PC-3 (cell line): Measurements from ENCODE around the gene ZNF155. TPM values are rescaled to one million over a fixed set of nuclear protein-coding genes. Genes with fewer than 3 reads are reported as not detected.

Source experiments
- ATAC-seq: fragments of 200-7000 bp; cut with Tn5 transposase; 2 replicates; pipeline ENCODE4 v1.9.1; 2020; ENCODE audit warnings: mild to moderate bottlenecking, moderate library complexity
- BruUV-seq: library from RNA; stranded (reverse); fragments of 400-500 nt; replicated peaks from 2 replicates; lab custom pipeline; 2021; lab: Mats Ljungman, UMichigan
- CTCF ChIA-PET: fragments of 300-600 bp; sonication (Branson Sonifier 250); formaldehyde crosslinking; loops from one replicate; lab custom pipeline; 2022; ENCODE audit warnings: antibody characterized with exemption; lab: Charles Lee
- POLR2A ChIA-PET: fragments of 300-600 bp; sonication (Branson Sonifier 250); formaldehyde crosslinking; loops from one replicate; lab custom pipeline; 2022; ENCODE audit warnings: antibody characterized with exemption; ENCODE audit not compliant: unreplicated experiment; lab: Charles Lee
- DNase-seq: peaks from one replicate; pipeline ENCODE4 v3.0.0-alpha.2; 2015
- H2AFZ ChIP-seq: fragments of 300-600 bp; sonication (generic); 2 replicates; pipeline ENCODE4 v1.6.0; 2016; ENCODE audit warnings: antibody characterized with exemption, low read length
- H3F3A ChIP-seq: fragments of 300-600 bp; sonication (generic); one replicate; pipeline ENCODE4 v1.6.0; 2017; ENCODE audit warnings: antibody characterized with exemption, low read length, control low read depth, mild to moderate bottlenecking; ENCODE audit not compliant: unreplicated experiment
- H3K27ac ChIP-seq: fragments of 300-600 bp; sonication (generic); 2 replicates; pipeline ENCODE4 v1.5.1; 2016; ENCODE audit warnings: mild to moderate bottlenecking, low read length
- H3K27me3 ChIP-seq: fragments of 300-600 bp; sonication (generic); 2 replicates; pipeline ENCODE4 v1.6.1; 2016; ENCODE audit warnings: low read length, mixed read lengths
- H3K36me3 ChIP-seq: fragments of 300-600 bp; sonication (generic); 2 replicates; pipeline ENCODE4 v1.6.1; 2016; ENCODE audit warnings: low read depth, mixed run types, low read length, mixed read lengths
- H3K4me1 ChIP-seq: fragments of 300-600 bp; sonication (generic); 2 replicates; pipeline ENCODE4 v1.5.1; 2016; ENCODE audit warnings: low read length; ENCODE audit not compliant: insufficient read depth
- H3K4me2 ChIP-seq: fragments of 300-600 bp; sonication (generic); 2 replicates; pipeline ENCODE4 v1.6.0; 2016; ENCODE audit warnings: low read length
- H3K4me3 ChIP-seq: fragments of 300-600 bp; sonication (generic); 2 replicates; pipeline ENCODE4 v1.5.1; 2016; ENCODE audit warnings: mild to moderate bottlenecking, low read length, mixed read lengths
- H3K79me2 ChIP-seq: fragments of 300-600 bp; sonication (generic); 2 replicates; pipeline ENCODE4 v1.6.1; 2017; ENCODE audit warnings: low read length, mixed read lengths
- H3K9ac ChIP-seq: fragments of 300-600 bp; sonication (generic); 2 replicates; pipeline ENCODE4 v1.6.0; 2016; ENCODE audit warnings: mild to moderate bottlenecking, low read length
- H3K9me2 ChIP-seq: fragments of 300-600 bp; sonication (generic); replicated peaks from 2 replicates; pipeline ENCODE4 v1.6.1; 2016; ENCODE audit warnings: mixed run types, low read length, mixed read lengths
- H3K9me3 ChIP-seq: fragments of 300-600 bp; sonication (generic); 2 replicates; pipeline ENCODE4 v1.6.1; 2016; ENCODE audit warnings: low read length, mixed read lengths
- H4K20me1 ChIP-seq: fragments of 300-600 bp; sonication (generic); 2 replicates; pipeline ENCODE4 v1.6.1; 2016; ENCODE audit warnings: low read length, mixed read lengths
- EZH2 ChIP-seq: fragments of 300-600 bp; sonication (generic); IDR thresholded peaks from one replicate; pipeline ENCODE4 v1.6.1; 2017; ENCODE audit warnings: antibody characterized with exemption, mild to moderate bottlenecking, low read length; ENCODE audit not compliant: unreplicated experiment
- EZH2phosphoT487 ChIP-seq: fragments of 300-600 bp; sonication (generic); IDR thresholded peaks from 2 replicates; pipeline ENCODE4 v1.6.1; 2018; ENCODE audit warnings: mild to moderate bottlenecking, antibody characterized with exemption, low read length, borderline replicate concordance
- intact Hi-C: fragments of 100-400 bp; cut with micrococcal nuclease; formaldehyde crosslinking; loops from 2 replicates; pipeline ENCODE4 v1.9.0; 2023
- total RNA-seq: library from RNA; depleted of rRNA; stranded (reverse); fragments of >200 nt; gene quantifications from 2 replicates; pipeline ENCODE4 v1.2.3, GENCODE V29; 2014
- TF ChIP-seq, protein P1 (sequence below): fragments of 300-600 bp; sonication (generic); conservative IDR thresholded peaks from 2 replicates; pipeline ENCODE4 v1.5.1; 2017; ENCODE audit warnings: antibody characterized with exemption, low read depth, mild to moderate bottlenecking, low read length

ZNF155 gene
- total RNA-seq, 1 experiment from 2014 or later: 3.1 TPM

DNA sequence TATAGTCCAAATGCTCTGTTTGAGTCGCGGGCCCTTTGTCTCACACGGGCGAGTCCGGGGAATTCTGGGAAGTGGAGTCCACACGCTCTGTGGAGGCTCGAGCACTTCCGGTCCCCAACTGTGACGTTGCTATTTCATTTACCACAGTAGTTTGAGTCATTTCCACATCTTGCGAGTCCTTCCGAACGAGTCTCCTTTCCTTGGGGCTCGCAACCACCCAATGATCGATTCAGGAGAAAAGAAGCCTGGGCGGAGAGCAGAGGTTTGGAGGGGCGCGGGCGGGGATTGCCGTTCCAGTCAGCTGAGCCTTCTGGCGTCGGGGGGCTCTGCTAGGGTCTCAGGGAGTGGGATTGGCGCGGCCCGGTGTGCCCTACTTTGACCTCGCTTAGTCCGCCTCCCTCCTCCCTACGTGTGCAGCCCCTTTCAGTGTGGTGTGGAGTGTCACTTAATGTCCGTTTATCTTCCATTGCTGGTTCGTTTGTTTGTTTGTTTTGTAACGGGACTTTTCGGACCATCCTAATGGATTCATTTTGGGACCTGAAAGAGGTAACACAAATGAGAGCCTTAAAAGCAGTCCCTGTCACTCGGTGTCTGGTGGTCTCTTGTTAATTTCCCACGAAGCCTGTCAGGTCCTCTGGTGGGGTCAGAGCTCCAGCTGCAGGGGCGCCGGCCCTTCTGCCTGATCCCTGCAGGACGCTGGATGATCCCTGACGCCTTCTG lies 41.4 kb downstream of the ZNF155 start, which contains the start of gene ZNF222:
ZNF222 (plus strand) TSS at position 163 of the 720 bp plus-strand sequence; CDS start at position 221, 58 bp downstream.
- Histone ChIP-seq H3K4me1 (no peaks in the 10 kb centered on the region), H3K9me2 (no peaks in the 10 kb centered on the region), H4K20me1 (no peaks in the 10 kb centered on the region), H3K79me2 (no peaks in the 10 kb centered on the region), H3K27ac (no peak within 1 kb of the TSS), H3K27me3 (no peaks in the 10 kb centered on the region), H3K9ac (peak within 1 kb of the TSS; percentile 53), H2AFZ (peak within 1 kb of the TSS; percentile 92), H3K9me3 (0 out of 2 replicates have a peak, but pooled peaks cover 1% of the 10 kb centered on the region), H3K4me3 (peak within 1 kb of the TSS; percentile 69), H3F3A (no peaks in the 10 kb centered on the region), H3K36me3 (0 out of 2 replicates have a peak, but pooled peaks cover 2% of the 10 kb centered on the region), H3K4me2 (peak within 1 kb of the TSS; percentile 79)
- ATAC-seq (peak; percentile 83), DNase-seq (peak; percentile 60)
- CTCF ChIA-PET: interaction anchor here (0.5 kb wide), 1 partner anchor 48 kb away, joined by 3 read pairs; no protein-coding TSS in a partner anchor
- intact Hi-C loops: no loop called here
- TF ChIP-seq, protein P1, sequence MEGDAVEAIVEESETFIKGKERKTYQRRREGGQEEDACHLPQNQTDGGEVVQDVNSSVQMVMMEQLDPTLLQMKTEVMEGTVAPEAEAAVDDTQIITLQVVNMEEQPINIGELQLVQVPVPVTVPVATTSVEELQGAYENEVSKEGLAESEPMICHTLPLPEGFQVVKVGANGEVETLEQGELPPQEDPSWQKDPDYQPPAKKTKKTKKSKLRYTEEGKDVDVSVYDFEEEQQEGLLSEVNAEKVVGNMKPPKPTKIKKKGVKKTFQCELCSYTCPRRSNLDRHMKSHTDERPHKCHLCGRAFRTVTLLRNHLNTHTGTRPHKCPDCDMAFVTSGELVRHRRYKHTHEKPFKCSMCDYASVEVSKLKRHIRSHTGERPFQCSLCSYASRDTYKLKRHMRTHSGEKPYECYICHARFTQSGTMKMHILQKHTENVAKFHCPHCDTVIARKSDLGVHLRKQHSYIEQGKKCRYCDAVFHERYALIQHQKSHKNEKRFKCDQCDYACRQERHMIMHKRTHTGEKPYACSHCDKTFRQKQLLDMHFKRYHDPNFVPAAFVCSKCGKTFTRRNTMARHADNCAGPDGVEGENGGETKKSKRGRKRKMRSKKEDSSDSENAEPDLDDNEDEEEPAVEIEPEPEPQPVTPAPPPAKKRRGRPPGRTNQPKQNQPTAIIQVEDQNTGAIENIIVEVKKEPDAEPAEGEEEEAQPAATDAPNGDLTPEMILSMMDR: no peak
- no peak for TF ChIP-seq EZH2
- no peak for TF ChIP-seq EZH2phosphoT487
- POLR2A ChIA-PET: interaction anchor here (0.8 kb wide), 1 partner anchor 102 kb away, joined by 4 read pairs; no protein-coding TSS in a partner anchor
- BruUV-seq: TSS peak; percentile 78

DNA sequence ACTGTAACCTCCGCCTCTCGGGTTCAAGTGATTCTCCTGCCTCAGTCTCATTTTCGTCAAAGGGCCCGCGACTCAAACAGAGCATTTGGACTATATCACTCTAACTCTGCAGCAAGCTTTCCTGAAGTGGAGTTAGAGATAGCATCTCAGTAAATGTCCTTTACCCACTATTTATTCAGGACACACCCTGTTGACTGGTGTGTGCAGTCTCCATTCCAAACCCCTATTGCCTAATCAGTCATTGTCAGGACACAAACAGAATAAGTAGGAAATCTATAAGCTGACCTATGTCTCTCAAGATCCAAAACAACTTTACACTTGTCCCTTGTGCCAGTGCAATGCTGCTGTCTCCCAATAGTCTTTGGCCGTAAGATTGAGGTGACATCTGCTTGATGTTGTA lies 42.6 kb downstream of the ZNF155 start:
- no TSS peak for BruUV-seq

More for the DNA sequence above, 42.6 kb downstream of the ZNF155 start:
- no peaks in the 10 kb centered on the region for H3F3A ChIP-seq
- ChIA-PET POLR2A (no interaction called here), CTCF (no interaction called here)
- peak; percentile 28 for DNase-seq
- no peaks in the 10 kb centered on the region for H3K9me2 ChIP-seq
- H3K36me3 ChIP-seq: peaks cover 9% of the 10 kb centered on the region; the same call in 1 of the 2 replicates
- no peak for TF ChIP-seq EZH2
- TF ChIP-seq, protein P1: no peak
- H3K4me2 ChIP-seq: no peak overlapping the region
- ATAC-seq: peak; percentile 55
- no peak overlapping the region for H3K4me3 ChIP-seq
- 0 out of 2 replicates have a peak, but pooled peaks cover 6% of the 10 kb centered on the region for H3K9me3 ChIP-seq
- H3K79me2 ChIP-seq: no peaks in the 10 kb centered on the region
- H2AFZ ChIP-seq: no peak overlapping the region
- no peak overlapping the region for H3K27ac ChIP-seq
- no peaks in the 10 kb centered on the region for H3K4me1 ChIP-seq
- H3K27me3 ChIP-seq: no peaks in the 10 kb centered on the region
- no peaks in the 10 kb centered on the region for H4K20me1 ChIP-seq
- no peak overlapping the region for H3K9ac ChIP-seq
- intact Hi-C loops: no loop called here
